H7 (cell line): ENCODE measurements around the gene SLC35E2B. TPM values are rescaled to one million over a fixed set of nuclear protein-coding genes. Genes with fewer than 3 reads are reported as not detected.
A peak's percentile ranks its signal among the peaks of the same experiment; 100 is the strongest.
"Not testable (repeated sequence)": the region's sequence is repeated elsewhere in the genome, so short reads cannot be mapped to it uniquely, and the experiment has no call there.

Experiments used
- DNase-seq: peaks from one replicate; pipeline ENCODE4 v3.0.0; 2012
- H3K27me3 ChIP-seq: 2 replicates; pipeline ENCODE4 v1.6.0; 2011; ENCODE audit warnings: mild to moderate bottlenecking, low read length; ENCODE audit not compliant: control insufficient read depth, insufficient read depth
- H3K36me3 ChIP-seq: replicated peaks from 2 replicates; pipeline ENCODE4 v1.5.1; 2011; ENCODE audit warnings: low read length; ENCODE audit not compliant: control insufficient read depth, insufficient read depth
- H3K4me3 ChIP-seq: 2 replicates; pipeline ENCODE4 v1.5.1; 2011; ENCODE audit warnings: low read depth, mild to moderate bottlenecking, control low read depth, low read length, moderate library complexity; ENCODE audit not compliant: insufficient read depth
- total RNA-seq: library from RNA; depleted of rRNA; stranded (reverse); fragments of >200 nt; shearing (Covaris generic); gene quantifications from 2 replicates; pipeline ENCODE4 v1.2.3, GENCODE V29; 2014

The SLC35E2B gene
- total RNA-seq, 1 experiment from 2014 or later = 47.4 TPM

DNA sequence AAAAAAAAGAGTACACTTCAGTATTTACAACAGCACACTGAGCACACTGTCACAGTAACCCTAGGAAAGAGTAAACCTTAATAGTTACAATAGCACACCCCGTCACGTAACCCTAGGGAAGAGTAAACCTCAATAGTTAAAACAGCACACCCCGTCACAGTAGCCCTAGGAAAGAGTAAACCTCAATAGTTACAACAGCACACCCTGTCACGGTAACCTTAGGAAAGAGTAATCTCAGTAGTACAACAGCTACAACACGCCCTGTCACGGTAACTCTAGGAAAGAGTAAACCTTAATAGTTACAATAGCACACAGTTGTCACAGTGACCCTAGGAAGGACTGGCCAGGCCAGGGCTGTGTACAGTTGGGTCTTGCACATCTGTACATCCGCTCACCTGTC lies 28.6 kb upstream of the SLC35E2B start:
- peaks cover 12% of the 10 kb centered on the region for H3K36me3 ChIP-seq
- DNase-seq = no peak
- no peaks in the 10 kb centered on the region for H3K27me3 ChIP-seq
- no peak overlapping the region for H3K4me3 ChIP-seq

DNA sequence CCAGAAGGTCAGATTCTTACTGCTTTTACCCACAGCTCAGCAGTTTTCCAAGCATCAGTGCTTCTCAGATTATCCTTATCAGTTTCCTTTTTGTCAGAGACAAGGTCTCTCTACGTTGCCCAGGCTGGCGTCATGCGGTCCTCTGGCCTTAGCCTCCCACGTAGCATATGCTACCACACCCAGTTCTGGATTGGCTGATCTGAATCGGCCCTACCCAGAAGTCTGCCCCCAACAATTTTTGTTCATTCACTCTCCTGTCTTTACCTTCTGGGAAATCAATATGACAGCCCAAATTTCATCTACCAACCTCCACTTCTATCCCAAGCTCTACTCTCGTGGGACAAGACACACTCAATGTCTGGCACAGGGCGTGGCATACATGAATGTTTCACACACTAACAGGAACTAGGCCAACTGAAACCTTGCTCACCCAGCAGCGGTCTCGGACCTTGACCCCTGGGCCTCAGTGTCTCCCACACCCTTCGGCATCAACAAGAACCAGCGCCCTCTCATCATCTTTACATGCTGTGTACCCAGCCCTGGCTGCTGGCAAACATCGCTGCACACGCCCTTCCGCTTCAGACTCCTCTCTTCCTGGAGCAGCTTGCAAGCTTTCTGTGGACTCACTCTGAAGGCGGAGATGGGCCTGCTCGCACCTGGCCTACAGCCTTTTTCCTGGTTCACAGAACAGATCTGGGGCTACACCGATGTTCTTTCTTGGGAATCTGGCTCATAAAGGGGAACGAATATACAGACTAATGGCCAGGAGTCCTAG lies 22.7 kb upstream of the SLC35E2B start:
- not testable (repeated sequence) for H3K27me3 ChIP-seq, DNase-seq, H3K4me3 ChIP-seq
- H3K36me3 ChIP-seq = peaks cover 11% of the 10 kb centered on the region

DNA sequence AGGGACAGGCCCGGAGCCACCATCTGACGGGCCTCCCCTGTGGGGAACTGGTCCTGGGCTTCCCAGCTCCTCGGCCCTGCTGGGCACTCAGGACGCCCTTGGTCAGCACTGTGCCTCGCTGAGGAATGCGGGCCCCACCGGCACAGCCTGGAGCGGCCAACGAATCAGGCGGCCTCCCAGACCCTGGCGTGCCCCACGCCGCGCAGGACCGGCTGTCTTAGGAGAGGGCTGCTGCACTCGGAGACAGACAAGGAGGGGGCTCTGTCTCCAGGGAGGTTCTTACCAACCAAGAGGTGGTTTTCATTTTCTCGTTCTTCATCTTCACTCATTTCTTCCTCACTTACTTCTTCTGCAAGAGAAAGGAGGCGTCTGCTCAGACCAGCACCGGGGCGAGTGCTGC lies 15.3 kb upstream of the SLC35E2B start:
- H3K27me3 ChIP-seq, DNase-seq, H3K36me3 ChIP-seq, H3K4me3 ChIP-seq: not testable (repeated sequence)

DNA sequence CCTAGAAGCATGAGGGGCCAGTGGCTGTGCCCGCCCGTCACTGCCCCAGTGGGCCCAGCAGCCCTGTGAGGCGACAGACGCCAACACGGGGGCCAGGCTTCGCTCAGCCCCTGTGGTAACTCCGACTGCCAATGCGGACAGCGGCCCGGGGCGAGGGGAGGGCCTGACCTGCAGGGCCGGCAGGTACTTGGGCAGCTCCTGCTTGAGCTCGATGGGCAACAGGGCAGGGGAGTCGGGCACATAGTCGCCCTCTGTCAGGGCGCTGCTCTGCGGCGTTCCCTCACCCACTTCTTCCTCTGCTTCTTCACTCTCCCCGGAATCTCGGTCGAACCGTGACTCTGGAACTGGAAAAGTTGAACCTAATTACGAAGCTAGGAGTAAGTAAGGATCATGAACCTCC lies 14.6 kb upstream of the SLC35E2B start:
- not testable (repeated sequence) for H3K4me3 ChIP-seq, H3K27me3 ChIP-seq, DNase-seq, H3K36me3 ChIP-seq

DNA sequence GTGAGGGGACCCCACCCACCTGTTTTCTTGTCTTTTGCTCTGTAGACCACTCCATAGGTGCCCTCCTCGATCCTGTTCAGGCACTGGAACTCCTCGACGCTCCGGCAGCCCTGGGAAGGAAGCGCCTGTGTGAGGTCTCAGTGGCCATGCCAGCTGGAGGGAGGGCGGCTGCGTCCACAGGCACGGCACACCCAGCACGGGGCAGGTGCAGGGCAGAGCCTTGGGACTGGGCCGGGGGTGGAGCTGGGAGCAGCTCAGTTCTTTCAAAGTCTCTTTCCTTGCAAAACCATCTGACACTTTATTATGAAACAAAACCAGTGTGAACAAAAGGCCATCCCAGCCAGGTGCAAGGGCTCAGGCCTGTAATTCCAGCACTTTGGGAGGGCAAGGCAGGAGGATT lies 13.0 kb upstream of the SLC35E2B start:
- H3K27me3 ChIP-seq, H3K4me3 ChIP-seq, DNase-seq, H3K36me3 ChIP-seq: not testable (repeated sequence)

DNA sequence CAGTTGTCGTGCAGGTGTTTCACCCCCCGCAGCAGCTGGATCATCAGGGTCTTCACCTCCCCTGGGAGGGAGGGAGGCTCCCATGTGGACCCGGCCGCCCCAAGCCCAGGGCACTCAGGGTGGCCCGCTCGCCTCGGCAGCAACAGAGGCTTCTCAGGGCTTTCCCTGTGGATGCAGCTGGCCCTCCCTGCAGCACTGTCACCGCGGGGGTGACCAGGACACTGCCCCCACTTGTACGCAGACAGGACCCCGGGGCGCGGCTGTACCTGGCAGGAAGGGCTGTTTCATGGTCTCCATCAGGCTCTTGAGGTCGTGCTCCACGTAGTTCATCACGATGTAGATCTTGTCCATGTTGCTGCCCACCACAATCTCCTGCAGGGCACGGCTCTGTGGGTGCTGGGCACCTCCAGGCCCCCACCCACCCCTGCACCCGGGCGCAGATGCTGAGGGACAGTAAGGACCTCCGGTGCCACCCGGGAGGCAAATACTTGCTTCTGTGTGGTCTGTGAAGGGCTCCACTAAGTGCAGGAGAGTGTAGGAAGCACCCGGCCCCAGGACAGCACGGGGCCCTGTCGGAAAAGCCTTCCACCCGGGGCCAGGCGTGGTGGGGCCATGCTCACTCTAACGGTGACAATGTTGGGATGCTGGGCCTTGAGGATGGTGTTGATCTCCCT lies 11.8 kb upstream of the SLC35E2B start:
- peak; percentile 20 for DNase-seq
- not testable (repeated sequence) for H3K27me3 ChIP-seq, H3K36me3 ChIP-seq, H3K4me3 ChIP-seq

DNA sequence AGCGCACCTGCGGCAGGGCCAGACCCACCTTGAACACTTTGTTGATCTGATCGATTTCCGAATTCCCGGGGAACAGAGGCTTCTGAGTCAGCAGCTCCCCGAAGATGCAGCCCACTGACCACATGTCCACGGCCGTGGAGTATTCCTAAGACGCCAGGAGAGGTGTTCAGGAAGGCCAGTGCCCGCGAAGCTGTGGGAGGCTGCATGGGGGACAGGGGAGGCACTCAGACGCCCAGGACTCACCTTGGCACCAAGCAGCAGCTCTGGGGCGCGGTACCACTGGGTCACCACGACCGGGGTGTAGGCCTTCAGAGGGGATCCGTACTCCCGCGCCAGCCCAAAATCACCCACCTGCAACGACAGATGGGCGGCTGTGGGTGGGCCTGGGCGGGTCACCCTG lies 11.2 kb upstream of the SLC35E2B start:
- H3K27me3 ChIP-seq = no peaks in the 10 kb centered on the region
- H3K36me3 ChIP-seq = no peaks in the 10 kb centered on the region; the same call in none of the 2 replicates
- H3K4me3 ChIP-seq = no peak overlapping the region
- DNase-seq = peak; percentile 23

DNA sequence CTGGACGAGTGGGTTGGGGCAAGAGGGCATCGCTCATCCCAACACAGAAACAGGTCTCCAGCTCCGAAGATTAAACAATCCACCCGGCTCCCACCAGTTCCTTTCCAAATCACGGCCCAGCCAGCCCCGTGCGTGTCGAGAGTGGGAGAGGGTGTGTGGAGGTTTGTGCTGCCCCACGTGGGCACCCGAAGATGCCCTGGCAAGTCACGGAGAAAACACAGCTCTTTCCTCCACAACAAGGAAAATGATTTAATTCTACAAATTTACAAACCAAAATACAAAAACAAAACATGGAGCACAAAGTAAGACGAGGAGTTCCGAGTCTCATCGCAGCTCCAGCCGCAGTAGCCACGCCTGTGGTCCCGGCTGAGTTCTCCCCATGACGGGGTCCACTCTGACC lies 9.9 kb upstream of the SLC35E2B start:
- H3K4me3 ChIP-seq, DNase-seq: not testable (repeated sequence)

DNA sequence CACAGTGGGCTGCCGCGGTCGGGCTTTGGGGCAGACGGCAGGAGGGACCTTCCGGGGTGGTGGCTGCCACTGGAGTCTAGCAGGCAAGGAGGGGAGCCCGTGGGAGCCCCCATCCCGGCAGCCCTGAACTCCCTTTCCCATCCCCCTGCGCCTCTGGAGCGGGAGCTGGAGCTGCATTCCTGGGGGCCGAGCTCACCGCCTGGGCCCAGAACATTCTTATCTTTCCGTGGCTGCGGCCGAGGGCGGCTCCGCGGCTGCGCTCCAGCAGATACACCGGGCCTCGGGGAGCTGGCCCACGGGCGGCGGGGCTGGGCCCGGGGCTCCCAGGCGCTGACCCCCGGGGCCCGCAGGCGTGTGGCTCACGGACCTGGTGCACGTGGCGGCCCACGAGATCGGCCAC lies 8.0 kb upstream of the SLC35E2B start:
- DNase-seq, H3K4me3 ChIP-seq, H3K36me3 ChIP-seq, H3K27me3 ChIP-seq: not testable (repeated sequence)

More for the DNA sequence above, 9.9 kb upstream of the SLC35E2B start:
- H3K27me3 ChIP-seq, H3K36me3 ChIP-seq: not testable (repeated sequence)

DNA sequence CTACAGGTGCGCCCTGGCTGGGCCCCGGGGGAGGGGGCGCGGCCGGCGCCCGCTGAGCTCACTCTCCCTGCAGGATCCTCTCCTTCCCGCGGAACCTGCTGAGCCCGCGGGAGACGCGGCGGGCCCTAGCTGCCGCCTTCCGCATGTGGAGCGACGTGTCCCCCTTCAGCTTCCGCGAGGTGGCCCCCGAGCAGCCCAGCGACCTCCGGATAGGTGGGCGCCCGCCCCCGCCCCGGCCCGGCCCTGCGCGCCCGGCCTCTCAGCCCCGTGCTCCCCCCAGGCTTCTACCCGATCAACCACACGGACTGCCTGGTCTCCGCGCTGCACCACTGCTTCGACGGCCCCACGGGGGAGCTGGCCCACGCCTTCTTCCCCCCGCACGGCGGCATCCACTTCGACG lies 7.5 kb upstream of the SLC35E2B start:
- not testable (repeated sequence) for H3K27me3 ChIP-seq, H3K4me3 ChIP-seq, DNase-seq, H3K36me3 ChIP-seq

DNA sequence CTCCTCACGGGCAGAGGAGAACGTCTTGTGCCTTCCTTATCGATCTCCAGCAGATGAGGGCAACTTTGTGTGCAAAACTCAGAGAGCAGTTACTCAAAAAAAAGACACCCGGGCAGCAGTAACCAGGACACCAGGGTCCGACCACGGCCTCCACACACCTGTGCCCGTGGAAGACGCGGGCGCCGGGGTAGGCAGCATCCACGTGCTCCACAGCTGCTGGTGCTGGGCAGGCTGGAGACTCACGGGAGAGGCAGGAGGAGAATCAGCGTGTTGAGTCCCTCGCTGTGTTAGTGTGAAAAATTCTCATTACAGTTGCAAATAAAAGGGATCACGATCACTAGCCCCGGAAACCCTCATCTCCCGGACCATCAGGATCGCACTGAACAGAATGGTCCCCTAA lies 6.5 kb upstream of the SLC35E2B start:
- not testable (repeated sequence) for H3K4me3 ChIP-seq, H3K27me3 ChIP-seq, DNase-seq, H3K36me3 ChIP-seq

DNA sequence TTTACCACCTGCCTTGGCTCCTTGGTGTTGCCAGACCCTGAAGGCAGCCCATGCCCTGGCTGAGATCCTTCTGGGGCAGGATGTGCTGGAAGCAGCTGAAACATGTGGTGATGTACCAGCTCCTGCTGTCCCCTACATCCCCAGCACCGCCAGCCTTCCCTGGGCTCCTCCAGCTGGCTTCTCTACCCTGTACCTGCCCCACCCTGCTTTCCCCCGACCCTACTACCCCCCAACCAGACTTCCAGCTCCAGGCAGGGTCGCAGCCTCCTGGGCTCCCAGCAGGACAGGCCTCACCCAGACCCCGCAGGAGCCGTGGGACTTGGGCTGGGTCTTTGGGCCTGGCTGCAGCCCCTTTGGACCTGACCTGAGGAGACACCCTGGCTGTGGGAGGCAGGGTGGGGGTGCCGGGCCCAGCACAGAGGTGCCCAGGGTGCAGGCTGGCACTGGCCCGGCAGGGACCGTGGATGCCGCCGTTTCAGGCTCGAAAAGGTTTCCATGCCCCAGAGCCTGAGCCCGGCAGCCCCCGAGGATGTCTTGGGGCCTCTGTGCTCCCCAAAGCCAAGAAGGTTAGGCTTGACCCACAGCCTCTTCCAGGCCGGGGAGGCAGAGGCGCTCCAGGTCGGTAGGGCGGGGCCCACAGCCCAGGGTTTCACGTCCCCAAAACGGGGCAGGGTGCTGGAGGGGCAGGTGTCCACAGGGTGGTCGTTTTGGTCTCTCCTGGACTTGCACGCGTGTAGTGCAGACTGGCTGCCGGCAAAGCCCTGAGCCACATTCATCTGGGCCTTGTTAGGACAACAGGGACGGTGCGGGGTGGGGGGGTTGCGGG lies 5.0 kb upstream of the SLC35E2B start:
- not testable (repeated sequence) for H3K36me3 ChIP-seq, H3K27me3 ChIP-seq, H3K4me3 ChIP-seq
- DNase-seq = peak; percentile 21

DNA sequence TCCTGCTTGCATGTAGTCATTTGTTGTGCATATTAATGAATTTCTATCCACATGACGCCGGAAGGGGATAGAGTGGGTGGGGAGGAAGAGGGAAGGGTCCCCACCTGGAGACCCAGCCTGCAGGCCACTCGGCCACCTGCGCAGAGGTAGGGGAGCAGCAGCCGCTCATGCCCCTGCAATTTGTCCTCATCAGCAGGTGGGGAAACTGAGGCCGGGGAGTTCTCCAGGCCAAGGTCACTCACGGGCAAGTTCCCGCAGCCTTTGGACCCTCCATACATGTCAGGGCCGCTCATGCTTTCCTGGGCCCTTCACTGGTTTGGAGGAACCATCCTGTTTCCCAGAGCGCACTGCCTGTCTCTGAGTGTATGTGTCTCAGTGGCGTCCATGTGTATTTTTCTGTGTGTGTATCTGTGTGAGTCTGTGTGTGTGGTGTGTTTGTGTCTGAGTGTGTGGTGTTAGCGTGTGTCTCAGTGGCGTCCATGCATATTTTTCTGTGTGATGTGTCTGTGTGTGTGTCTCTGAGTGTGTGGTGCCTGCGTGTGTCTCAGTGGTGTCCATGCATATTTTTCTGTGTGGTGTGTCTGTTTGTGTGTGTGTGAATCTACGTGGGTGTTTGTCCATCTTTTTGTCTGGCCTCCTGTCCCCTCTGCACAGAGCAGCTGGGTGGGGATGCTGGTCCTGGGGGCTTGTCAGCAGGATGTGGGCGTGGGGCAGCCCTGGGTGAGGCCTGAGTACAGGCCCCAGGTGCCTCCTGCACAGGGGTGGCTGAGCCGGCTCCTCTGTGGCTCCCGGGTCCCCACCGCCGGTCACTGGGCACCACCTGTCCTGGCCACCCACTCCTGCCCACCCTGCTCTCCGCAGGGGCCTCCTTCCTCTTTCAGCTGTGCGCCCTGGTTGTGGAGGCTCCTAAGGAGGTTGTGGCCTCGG lies 4.1 kb upstream of the SLC35E2B start:
- H3K27me3 ChIP-seq, H3K36me3 ChIP-seq, H3K4me3 ChIP-seq: not testable (repeated sequence)
- DNase-seq = peak; percentile 19

DNA sequence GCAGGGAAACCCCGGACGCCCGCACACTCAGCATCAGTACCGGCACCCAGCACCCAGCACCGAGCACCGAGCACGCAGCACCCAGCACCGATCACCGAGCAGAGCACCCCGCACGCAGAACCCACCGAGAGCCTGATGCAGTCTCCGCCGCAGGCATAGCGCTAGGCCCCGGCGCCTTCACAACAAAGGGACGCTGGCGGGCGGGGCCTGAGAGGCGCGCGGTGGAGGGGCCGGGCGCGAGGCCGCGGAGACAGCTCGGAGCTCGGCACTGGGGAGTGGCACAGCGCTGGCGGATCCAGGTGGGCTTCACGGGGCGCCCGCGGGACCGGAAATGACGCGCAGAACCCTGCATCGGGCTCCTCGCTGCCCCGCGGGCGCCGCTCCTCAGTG lies 276 bp downstream of the SLC35E2B start:
- H3K27me3 ChIP-seq, DNase-seq, H3K36me3 ChIP-seq: not testable (repeated sequence)
- H3K4me3 ChIP-seq = peak overlapping the region; percentile 59
